Measurements from ENCODE around the gene NFKB2.

The NFKB2 gene

DNA sequence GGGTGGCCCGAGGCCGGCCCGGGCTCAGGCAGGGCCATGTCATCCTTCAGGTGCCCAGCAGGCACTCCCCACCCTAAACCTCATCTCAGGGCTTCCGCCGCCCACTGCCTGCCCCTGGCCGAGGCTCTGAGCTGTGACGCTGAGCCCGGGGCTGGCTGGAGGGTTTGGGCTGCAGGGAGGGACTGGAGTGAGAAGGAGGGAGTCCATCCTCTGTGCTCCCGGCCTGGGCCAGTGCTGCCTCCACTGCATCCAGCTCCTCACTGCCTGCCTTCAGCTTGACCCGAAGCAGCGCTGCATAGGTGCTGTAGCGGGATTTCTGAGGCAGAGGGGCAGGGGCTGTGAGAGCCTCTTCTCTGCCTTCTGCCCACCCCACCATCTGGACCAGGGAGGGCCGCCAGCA lies 7.6 kb downstream of the NFKB2 start:
- no peak for DNase-seq (ENCODE audit: low spot score)
- TF ChIP-seq, protein P1, sequence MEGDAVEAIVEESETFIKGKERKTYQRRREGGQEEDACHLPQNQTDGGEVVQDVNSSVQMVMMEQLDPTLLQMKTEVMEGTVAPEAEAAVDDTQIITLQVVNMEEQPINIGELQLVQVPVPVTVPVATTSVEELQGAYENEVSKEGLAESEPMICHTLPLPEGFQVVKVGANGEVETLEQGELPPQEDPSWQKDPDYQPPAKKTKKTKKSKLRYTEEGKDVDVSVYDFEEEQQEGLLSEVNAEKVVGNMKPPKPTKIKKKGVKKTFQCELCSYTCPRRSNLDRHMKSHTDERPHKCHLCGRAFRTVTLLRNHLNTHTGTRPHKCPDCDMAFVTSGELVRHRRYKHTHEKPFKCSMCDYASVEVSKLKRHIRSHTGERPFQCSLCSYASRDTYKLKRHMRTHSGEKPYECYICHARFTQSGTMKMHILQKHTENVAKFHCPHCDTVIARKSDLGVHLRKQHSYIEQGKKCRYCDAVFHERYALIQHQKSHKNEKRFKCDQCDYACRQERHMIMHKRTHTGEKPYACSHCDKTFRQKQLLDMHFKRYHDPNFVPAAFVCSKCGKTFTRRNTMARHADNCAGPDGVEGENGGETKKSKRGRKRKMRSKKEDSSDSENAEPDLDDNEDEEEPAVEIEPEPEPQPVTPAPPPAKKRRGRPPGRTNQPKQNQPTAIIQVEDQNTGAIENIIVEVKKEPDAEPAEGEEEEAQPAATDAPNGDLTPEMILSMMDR (IDR thresholded peaks at IDR 0.05; ENCODE audit: extremely low read depth, insufficient read depth, missing control alignments) = no peak
- in situ Hi-C loops (cut with MboI; ENCODE audit: low pct_unique_long_range_greater_than_20kb, low sequenced_read_pairs, unreplicated experiment) = no loop called here

DNA sequence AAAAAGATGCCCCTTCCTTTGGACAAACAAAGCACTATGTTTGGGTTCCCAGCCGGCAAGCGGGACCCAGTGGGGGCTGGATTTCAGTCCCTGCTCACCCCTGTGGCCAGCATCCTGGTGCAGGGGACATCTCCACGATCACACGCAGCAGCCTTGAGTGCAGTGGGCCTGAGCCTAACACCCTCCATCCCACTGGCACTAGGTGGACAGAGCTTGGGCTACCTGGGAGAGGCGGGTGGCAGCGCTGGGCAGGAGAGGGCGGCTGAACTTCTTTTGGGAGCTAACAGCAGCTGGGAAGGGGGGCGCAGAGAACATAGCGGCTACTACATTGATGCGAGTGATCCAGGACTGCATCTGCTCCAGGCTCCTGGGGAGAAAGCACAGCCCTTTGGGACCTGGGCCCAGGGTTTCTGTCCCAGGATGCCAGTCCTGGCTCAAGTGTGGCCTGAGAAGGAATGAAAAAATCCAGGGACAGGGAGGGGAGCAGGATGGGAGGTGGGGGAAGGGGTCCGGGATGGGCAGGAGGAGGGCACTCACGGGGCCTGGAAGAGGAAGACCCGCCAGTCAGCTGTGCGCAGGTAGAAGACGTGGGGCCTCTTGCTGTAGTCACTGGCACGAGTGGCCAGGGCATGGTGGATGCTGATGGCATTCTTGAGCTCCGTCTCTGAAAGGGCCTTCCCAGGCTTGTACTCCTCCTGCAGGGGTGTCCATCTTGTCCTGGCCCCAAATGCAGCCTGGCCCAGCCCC lies 9.0 kb downstream of the NFKB2 start:
- TF ChIP-seq, protein P1 (IDR thresholded peaks at IDR 0.05; ENCODE audit: extremely low read depth, insufficient read depth, missing control alignments) = no peak
- in situ Hi-C loops (cut with MboI; ENCODE audit: low pct_unique_long_range_greater_than_20kb, low sequenced_read_pairs, unreplicated experiment) = no loop called here
- DNase-seq (ENCODE audit: low spot score) = no peak

DNA sequence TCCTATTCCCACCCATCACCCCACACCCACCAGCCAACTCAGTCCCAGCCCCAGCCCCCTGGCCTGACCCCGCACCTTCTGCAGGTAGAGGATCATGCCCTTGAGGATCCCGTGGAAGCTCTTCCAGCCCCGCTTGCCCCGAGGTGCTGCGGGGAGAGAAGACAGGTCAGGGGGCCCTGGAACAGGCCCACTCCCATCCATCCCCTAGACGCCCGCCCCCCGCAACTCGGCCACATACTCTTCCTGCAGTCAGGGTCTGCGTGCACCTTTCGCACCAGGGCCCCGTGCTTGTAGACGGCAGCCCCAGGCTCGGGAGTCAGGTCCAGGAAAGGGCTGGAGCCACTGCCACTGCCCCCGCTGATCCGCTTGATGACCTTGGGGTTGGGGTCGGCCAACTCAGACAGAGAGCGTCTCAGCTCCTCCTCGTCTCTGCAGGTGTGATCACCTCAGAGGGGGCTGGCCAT lies 9.6 kb downstream of the NFKB2 start:
- in situ Hi-C loops (cut with MboI; ENCODE audit: low pct_unique_long_range_greater_than_20kb, low sequenced_read_pairs, unreplicated experiment) = no loop called here
- TF ChIP-seq, protein P1 (IDR thresholded peaks at IDR 0.05; ENCODE audit: extremely low read depth, insufficient read depth, missing control alignments) = no peak
- DNase-seq (ENCODE audit: low spot score) = no peak

DNA sequence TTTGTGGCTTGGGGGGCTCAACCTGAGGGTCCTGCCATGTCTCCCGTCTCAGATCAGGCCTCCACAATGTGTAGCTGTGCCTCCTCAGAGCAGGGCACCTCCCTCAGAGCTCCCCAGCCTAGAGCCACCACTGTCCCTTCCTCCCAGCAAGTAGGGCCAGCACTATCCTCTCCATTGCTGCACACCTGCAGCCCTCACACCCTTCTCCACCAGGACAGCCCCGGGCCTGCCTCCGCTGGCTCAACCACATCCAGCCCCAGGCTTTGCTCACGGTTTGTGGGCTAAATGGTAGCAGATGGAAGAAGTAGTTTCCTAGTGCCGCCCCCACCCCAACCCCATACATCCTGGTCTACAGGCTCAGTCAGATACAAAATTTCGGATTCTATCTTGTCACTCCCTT lies 10.1 kb downstream of the NFKB2 start:
- in situ Hi-C loops (cut with MboI; ENCODE audit: low pct_unique_long_range_greater_than_20kb, low sequenced_read_pairs, unreplicated experiment) = no loop called here
- TF ChIP-seq, protein P1 (IDR thresholded peaks at IDR 0.05; ENCODE audit: extremely low read depth, insufficient read depth, missing control alignments) = no peak
- DNase-seq (ENCODE audit: low spot score) = no peak

DNA sequence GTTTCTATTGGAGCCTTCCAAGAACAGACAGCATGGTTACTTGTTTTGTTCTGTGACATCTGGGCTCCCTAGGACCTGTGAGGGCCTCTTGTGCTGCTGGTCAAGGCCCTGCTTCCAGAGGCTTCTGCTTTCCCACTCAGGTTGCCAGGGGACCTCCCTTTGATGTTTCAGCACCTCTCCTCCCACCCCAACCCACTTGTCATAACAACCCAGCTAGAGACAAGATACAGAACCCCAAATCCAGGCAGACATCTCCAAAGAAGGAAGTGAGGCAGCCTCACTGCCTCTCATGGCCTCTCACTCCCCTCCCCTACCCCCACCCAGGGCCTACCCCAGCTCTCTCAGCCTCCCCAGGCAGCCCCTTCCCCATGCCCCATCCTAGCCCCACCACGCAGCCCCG lies 11.3 kb downstream of the NFKB2 start:
- TF ChIP-seq, protein P1 (IDR thresholded peaks at IDR 0.05; ENCODE audit: extremely low read depth, insufficient read depth, missing control alignments) = no peak
- in situ Hi-C loops (cut with MboI; ENCODE audit: low pct_unique_long_range_greater_than_20kb, low sequenced_read_pairs, unreplicated experiment) = no loop called here
- no peak for DNase-seq (ENCODE audit: low spot score)

DNA sequence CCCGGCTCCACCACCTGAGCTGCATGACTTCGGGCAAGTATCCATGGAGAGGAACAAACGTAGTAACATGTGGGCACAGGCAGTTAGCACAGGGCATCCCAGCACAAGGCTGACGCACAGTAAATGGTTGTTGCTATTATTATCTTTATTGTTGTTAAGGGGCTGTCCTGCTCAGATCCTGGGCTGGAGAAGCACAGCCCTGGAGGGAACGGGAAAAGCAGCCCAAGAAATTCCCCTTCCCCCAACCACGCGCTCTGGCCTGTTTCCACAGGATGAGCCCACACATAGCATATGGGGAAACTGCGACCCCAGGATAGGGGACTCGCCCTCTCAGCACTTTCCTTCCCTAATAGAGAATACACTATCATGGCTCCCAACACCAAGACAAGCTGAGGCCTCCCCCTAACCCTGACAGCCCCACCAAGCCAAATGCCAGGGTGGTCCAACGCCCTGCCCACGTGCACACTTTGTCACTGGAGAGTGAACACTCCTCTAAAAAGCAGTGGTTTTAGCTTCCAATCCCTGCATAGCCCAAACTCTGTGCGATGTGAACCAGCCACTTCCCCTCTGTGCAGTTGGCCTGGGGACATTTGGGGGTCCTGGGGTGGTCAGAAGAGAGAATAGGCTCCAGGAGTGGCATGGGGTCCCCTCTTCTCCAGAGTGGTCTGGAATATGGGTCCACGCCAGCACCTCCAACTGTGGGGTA lies 12.1 kb downstream of the NFKB2 start:
- in situ Hi-C loops (cut with MboI; ENCODE audit: low pct_unique_long_range_greater_than_20kb, low sequenced_read_pairs, unreplicated experiment) = no loop called here
- TF ChIP-seq, protein P1 (IDR thresholded peaks at IDR 0.05; ENCODE audit: extremely low read depth, insufficient read depth, missing control alignments) = no peak
- no peak for DNase-seq (ENCODE audit: low spot score)

All from GM13977 (cell line).